Suprapubic skin (tissue), 3 donors: ENCODE results near the gene FAAP100.

Experiments used
- POLR2A ChIP-seq, 2 donors: fragments of 450-650 bp; IDR thresholded peaks; one replicate each; pipeline ENCODE4 v1.6.1; 2017; ENCODE audit warnings: antibody characterized with exemption in 2 of 2, mild to moderate bottlenecking in 2 of 2, moderate library complexity in 2 of 2
- TF ChIP-seq, protein P1 (sequence below), 2 donors: fragments of 200-600 bp in 1 of 2; fragments of 450-650 bp in 1 of 2; sonication (generic) in 1 of 2; IDR thresholded peaks; one replicate each; pipeline ENCODE4 v1.5.1; 2016 to 2019; ENCODE audit warnings: antibody characterized with exemption in 2 of 2, mild to moderate bottlenecking in 1 of 2, moderate library complexity in 1 of 2

DNA sequence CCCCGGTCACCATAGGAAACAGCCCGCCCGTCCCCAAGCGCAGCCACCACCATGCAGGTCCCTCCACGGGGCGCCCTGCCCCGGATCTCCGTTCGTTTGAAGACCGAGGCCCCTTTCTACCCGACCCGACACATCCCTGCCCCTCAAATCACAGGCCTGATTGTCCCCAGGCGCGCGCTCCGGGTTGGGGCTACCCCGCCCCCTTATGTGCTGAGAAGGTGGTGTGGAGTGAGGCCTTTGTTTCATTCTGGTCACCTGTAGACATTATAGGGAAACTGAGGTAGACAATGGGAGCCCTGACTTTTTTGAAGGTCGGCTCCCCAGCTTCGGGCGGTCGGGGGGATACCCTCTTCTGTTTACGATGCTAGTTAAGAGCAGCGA is 38.8 kb downstream of the FAAP100 start:
- TF ChIP-seq, protein P1, sequence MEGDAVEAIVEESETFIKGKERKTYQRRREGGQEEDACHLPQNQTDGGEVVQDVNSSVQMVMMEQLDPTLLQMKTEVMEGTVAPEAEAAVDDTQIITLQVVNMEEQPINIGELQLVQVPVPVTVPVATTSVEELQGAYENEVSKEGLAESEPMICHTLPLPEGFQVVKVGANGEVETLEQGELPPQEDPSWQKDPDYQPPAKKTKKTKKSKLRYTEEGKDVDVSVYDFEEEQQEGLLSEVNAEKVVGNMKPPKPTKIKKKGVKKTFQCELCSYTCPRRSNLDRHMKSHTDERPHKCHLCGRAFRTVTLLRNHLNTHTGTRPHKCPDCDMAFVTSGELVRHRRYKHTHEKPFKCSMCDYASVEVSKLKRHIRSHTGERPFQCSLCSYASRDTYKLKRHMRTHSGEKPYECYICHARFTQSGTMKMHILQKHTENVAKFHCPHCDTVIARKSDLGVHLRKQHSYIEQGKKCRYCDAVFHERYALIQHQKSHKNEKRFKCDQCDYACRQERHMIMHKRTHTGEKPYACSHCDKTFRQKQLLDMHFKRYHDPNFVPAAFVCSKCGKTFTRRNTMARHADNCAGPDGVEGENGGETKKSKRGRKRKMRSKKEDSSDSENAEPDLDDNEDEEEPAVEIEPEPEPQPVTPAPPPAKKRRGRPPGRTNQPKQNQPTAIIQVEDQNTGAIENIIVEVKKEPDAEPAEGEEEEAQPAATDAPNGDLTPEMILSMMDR (IDR thresholded peaks at IDR 0.05) = no peak
- TF ChIP-seq POLR2A (IDR thresholded peaks at IDR 0.05) = no peak
